Measurements from ENCODE around the gene MAP3K5. TPM values are rescaled to one million over a fixed set of nuclear protein-coding genes. Genes with fewer than 3 reads are reported as not detected.

Gene MAP3K5
- total and polyA plus RNA-seq, 2 of the 8 experiments (the other 6 are each of a cell fraction or from before 2014, with no cell fraction given) = 0.63 to 2.6 TPM

DNA sequence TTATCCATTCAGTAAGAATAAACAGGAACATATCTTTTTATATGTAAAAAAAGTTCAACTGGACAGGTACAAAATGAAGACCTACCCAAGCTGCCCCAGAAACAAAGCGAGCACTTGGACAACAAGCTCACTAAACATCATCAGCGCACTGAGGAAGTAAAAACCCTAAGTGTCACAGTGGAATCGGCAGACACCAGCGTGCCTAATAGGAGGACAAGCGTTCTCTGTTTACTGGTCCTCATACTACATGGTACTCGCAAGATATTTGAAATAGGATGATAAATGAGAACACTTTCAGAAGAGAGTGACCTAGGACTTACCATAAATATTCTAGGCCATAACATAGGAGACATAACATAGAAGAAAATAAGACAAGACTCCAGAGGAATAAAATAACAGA is 260.2 kb downstream of the MAP3K5 start (continued):
- TF ChIP-seq POLR2AphosphoS5 (IDR thresholded peaks at IDR 0.05; ENCODE audit: low read depth, low read length) (no peak), KDM1A (IDR thresholded peaks at IDR 0.05; ENCODE audit: borderline replicate concordance, low read length) (no peak), MAFK (IDR thresholded peaks at IDR 0.05; ENCODE audit: low read depth, low read length) (no peak)

Measured in H1 (cell line).